AG10803 (cell line): ENCODE data around the gene DNAJC22.

Experiments used
- DNase-seq: peaks from one replicate; pipeline ENCODE4 v3.0.0; 2010; ENCODE audit warnings: low read depth
- H3K4me3 ChIP-seq: 2 replicates; pipeline ENCODE4 v1.5.1; 2011; ENCODE audit warnings: mild to moderate bottlenecking, low read length, control low read depth
- TF ChIP-seq, protein P1 (sequence below): conservative IDR thresholded peaks from 2 replicates; pipeline ENCODE4 v1.5.1; 2011; ENCODE audit warnings: mild to moderate bottlenecking, low read length, control low read depth, inconsistent platforms

DNAJC22 gene

DNA sequence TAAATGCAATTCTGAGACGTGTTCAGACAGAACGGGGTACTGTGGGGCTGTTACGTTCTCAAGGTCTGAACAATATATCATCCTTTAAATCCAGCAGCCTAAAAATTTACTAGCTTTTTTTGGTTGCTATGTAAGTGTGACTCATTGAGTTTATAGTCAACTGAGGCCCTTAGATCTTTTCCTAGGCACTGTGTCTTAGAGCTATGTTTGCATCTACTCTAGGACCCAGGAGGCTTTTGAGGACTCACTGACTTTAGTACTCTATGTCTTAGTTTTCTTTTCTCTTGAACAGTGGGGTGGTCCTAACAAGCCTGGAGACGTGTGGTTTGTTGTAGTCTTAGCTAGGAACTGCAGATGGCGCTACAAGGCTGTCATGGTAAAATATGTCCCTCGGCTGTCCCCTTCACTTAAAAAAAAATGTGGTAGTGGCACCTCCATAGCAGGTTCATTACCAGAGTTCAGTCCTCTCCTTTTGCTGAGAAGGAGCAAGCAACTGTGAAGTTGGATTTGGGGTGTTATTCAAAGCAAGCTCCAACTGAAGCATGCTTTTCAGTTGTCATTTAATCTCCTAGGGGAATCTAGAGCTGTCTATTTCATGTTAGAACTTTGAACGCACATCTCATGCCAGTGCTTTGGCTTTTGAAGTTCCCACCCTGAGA, 11.9 kb downstream of the DNAJC22 start:
- no peak overlapping the region for H3K4me3 ChIP-seq
- TF ChIP-seq, protein P1, sequence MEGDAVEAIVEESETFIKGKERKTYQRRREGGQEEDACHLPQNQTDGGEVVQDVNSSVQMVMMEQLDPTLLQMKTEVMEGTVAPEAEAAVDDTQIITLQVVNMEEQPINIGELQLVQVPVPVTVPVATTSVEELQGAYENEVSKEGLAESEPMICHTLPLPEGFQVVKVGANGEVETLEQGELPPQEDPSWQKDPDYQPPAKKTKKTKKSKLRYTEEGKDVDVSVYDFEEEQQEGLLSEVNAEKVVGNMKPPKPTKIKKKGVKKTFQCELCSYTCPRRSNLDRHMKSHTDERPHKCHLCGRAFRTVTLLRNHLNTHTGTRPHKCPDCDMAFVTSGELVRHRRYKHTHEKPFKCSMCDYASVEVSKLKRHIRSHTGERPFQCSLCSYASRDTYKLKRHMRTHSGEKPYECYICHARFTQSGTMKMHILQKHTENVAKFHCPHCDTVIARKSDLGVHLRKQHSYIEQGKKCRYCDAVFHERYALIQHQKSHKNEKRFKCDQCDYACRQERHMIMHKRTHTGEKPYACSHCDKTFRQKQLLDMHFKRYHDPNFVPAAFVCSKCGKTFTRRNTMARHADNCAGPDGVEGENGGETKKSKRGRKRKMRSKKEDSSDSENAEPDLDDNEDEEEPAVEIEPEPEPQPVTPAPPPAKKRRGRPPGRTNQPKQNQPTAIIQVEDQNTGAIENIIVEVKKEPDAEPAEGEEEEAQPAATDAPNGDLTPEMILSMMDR: peak; percentile 83
- DNase-seq: peak; percentile 51

- TF ChIP-seq, protein P1: no peak
- no peak overlapping the region for H3K4me3 ChIP-seq
- no peak for DNase-seq
These were observed 13.0 kb downstream of the DNAJC22 start for GRCh38 chr12:49359671-49360070.

- TF ChIP-seq, protein P1: no peak
- no peak overlapping the region for H3K4me3 ChIP-seq
- no peak for DNase-seq
These were observed 15.4 kb downstream of the DNAJC22 start for GRCh38 chr12:49362077-49362476.

DNA sequence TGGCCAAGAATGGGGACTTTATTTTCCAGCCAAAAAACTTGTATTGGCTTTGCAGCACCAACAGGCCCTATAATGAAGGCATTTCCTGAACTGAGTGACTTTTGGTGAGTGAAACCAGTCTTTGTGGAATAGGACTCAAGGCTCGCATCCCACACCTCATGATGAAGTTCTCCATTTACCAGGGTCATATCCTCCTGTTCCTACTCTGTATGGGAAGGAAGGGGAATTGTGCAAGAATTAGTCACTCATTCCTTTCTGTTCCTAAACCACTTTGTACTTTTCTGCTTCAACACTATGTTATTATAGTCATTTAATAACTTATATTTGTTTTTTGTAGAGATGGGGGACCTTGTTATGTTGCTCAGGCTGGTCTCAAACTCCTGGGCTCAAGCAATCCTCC, 18.3 kb downstream of the DNAJC22 start:
- TF ChIP-seq, protein P1: no peak
- no peak overlapping the region for H3K4me3 ChIP-seq
- peak; percentile 63 for DNase-seq

- TF ChIP-seq, protein P1: no peak
- no peak for DNase-seq
- no peak overlapping the region for H3K4me3 ChIP-seq
These were observed 18.9 kb downstream of the DNAJC22 start for GRCh38 chr12:49365542-49365941.

DNA sequence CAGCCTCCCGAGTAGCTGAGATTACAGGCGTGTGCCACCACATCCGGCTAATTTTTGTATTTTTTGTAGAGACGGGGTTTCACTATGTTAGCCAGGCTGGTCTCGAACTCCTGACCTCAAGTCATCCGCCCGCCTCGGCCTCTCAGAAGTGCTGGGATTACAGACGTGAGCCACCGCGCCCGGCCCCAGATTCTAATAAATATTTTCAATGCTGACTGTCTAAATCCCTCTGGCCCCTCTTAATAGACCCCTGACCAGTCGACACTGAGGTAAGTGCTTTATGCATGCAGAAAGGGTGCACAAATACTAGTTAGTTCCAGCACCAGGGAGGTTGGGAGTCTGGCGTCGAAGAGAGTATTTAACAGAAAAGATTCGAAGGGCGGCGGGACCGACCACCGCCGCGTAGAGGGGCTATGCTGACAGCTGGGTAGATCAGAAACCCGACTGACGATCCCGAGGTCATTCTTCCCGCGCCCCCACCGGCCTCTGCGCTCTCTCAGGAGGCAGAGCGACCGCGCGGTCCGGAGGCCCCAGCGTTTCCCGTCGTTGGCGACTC, 19.5 kb downstream of the DNAJC22 start:
- DNase-seq: no peak
- H3K4me3 ChIP-seq: peak overlapping the region; percentile 84
- TF ChIP-seq, protein P1: no peak

GRCh38 chr12:49366652-49367380, 20.1 kb downstream of the DNAJC22 start:
- TF ChIP-seq, protein P1: peak; percentile 31
- peak; percentile 88 for DNase-seq
- H3K4me3 ChIP-seq: peak overlapping the region; percentile 84
